SIG-M5 treated with dmso at 0.1 percent for 504 hours (cell line): Measurements from ENCODE around the gene UBLCP1.

Experiments used
- DNase-seq: peaks from one replicate; lab custom pipeline; 2025; ENCODE audit not compliant: unreplicated experiment; lab: John Stamatoyannopoulos, UW

UBLCP1 gene

GRCh38 chr5:159310511-159310910 is 47.4 kb downstream of the UBLCP1 start:
- no peak for DNase-seq

GRCh38 chr5:159311063-159311462 is 48.0 kb downstream of the UBLCP1 start:
- DNase-seq: no peak

GRCh38 chr5:159313197-159313596 is 50.1 kb downstream of the UBLCP1 start:
- DNase-seq: no peak

- peak; percentile 64 for DNase-seq
Observed at GRCh38 chr5:159316519-159317383, 53.7 kb downstream of the UBLCP1 start.

- DNase-seq: no peak
Observed at GRCh38 chr5:159317849-159318248, 54.8 kb downstream of the UBLCP1 start.

- no peak for DNase-seq
Observed at GRCh38 chr5:159318448-159318847, 55.4 kb downstream of the UBLCP1 start.

- DNase-seq: no peak
Observed at GRCh38 chr5:159319363-159319762, 56.3 kb downstream of the UBLCP1 start.

- DNase-seq: no peak
Observed at GRCh38 chr5:159319832-159320231, 56.7 kb downstream of the UBLCP1 start.

GRCh38 chr5:159322180-159322579 is 59.1 kb downstream of the UBLCP1 start:
- DNase-seq: no peak

GRCh38 chr5:159324102-159324755 is 61.1 kb downstream of the UBLCP1 start:
- DNase-seq: no peak

- no peak for DNase-seq
Observed at GRCh38 chr5:159324986-159325385, 61.9 kb downstream of the UBLCP1 start.

- peak; percentile 8 for DNase-seq
Observed at GRCh38 chr5:159330131-159330800, 67.2 kb downstream of the UBLCP1 start, which contains the start of gene IL12B. TSS of gene IL12B (minus strand) at chr5:159330487. CDS start at chr5:159326782, 3,705 bp downstream.

- DNase-seq: peak; percentile 12
Observed at GRCh38 chr5:159331093-159331973, 68.2 kb downstream of the UBLCP1 start.

GRCh38 chr5:159332800-159333544 is 69.9 kb downstream of the UBLCP1 start:
- no peak for DNase-seq

GRCh38 chr5:159333545-159333925 is 70.4 kb downstream of the UBLCP1 start:
- no peak for DNase-seq
